GM19035 (cell line): ENCODE results near the gene F13B.
"Not testable (repeated sequence)": the region's sequence is repeated elsewhere in the genome, so short reads cannot be mapped to it uniquely, and the experiment has no call there.

Source experiments
- ATAC-seq: cut with Tn5 transposase; IDR thresholded peaks from one replicate; pipeline ENCODE4 v1.9.1; 2021; ENCODE audit not compliant: unreplicated experiment

Gene F13B

GRCh38 chr1:197066719-197067456 is at the start of gene F13B:
Gene F13B (minus strand): TSS chr1:197067260. CDS start chr1:197067223, 37 bp downstream.
- no peak for ATAC-seq

GRCh38 chr1:197116156-197116555 is 49.1 kb upstream of the F13B start:
- no peak for ATAC-seq

- ATAC-seq, result no peak
Observed at GRCh38 chr1:197106869-197107268, 39.8 kb upstream of the F13B start.

GRCh38 chr1:197103300-197103699 is 36.2 kb upstream of the F13B start:
- no peak for ATAC-seq

- no peak for ATAC-seq
Observed at GRCh38 chr1:197101978-197102377, 34.9 kb upstream of the F13B start.

GRCh38 chr1:197100677-197101076 is 33.6 kb upstream of the F13B start:
- ATAC-seq, result no peak

- ATAC-seq, result no peak
Observed at GRCh38 chr1:197099444-197099843, 32.4 kb upstream of the F13B start.

- ATAC-seq, result not testable (repeated sequence)
Observed at GRCh38 chr1:197096971-197097370, 29.9 kb upstream of the F13B start.

- ATAC-seq, result no peak
Observed at GRCh38 chr1:197096137-197096536, 29.1 kb upstream of the F13B start.

GRCh38 chr1:197093226-197093885 is 26.3 kb upstream of the F13B start:
- no peak for ATAC-seq

GRCh38 chr1:197092491-197093023 is 25.5 kb upstream of the F13B start:
- no peak for ATAC-seq

GRCh38 chr1:197083474-197083873 is 16.4 kb upstream of the F13B start:
- ATAC-seq, result no peak

GRCh38 chr1:197081117-197081753 is 14.2 kb upstream of the F13B start:
- ATAC-seq, result no peak

- ATAC-seq, result no peak
Observed at GRCh38 chr1:197080323-197080722, 13.3 kb upstream of the F13B start.

GRCh38 chr1:197076585-197076984 is 9.5 kb upstream of the F13B start:
- ATAC-seq, result no peak

- no peak for ATAC-seq
Observed at GRCh38 chr1:197073978-197074377, 6.9 kb upstream of the F13B start.

- no peak for ATAC-seq
Observed at GRCh38 chr1:197067457-197067818, 378 bp upstream of the F13B start.

- ATAC-seq, result no peak
Observed at GRCh38 chr1:197066277-197066676, 783 bp downstream of the F13B start.

- no peak for ATAC-seq
Observed at GRCh38 chr1:197065559-197065958, 1.5 kb downstream of the F13B start.

GRCh38 chr1:197063212-197063611 is 3.8 kb downstream of the F13B start:
- no peak for ATAC-seq

- ATAC-seq, result peak; percentile 68
Observed at GRCh38 chr1:197062692-197063091, 4.4 kb downstream of the F13B start.

GRCh38 chr1:197049100-197049499 is 18.0 kb downstream of the F13B start:
- no peak for ATAC-seq
